ENCODE data around the gene HOXB9. TPM values are rescaled to one million over a fixed set of nuclear protein-coding genes. Genes with fewer than 3 reads are reported as not detected.
A peak's percentile ranks its signal among the peaks of the same experiment; 100 is the strongest.

The HOXB9 gene
- total and polyA plus RNA-seq, 9 of the 15 experiments (the other 6 are each of a cell fraction or from before 2014, with no cell fraction given), result 3.1 to 196 (median 77.6) TPM

- TF ChIP-seq GTF2F1 (IDR thresholded peaks at IDR 0.05; ENCODE audit: low read depth, low read length) (0 out of 2 replicates have a peak, but pooled peaks have one; percentile 20), FOXA1 (IDR thresholded peaks at IDR 0.05; ENCODE audit: borderline replicate concordance) (no peak), FOXJ2 (tag; IDR thresholded peaks at IDR 0.05) (no peak), ILK (tag; IDR thresholded peaks at IDR 0.05; ENCODE audit: borderline replicate concordance, low read depth) (no peak), RBM15 (IDR thresholded peaks at IDR 0.05; ENCODE audit: insufficient read depth, low read length) (no peak), DEAF1 (CRISPR knock-in tag; IDR thresholded peaks at IDR 0.05) (peak; percentile 14; the same call in 1 of the 2 replicates), ZBTB1 (CRISPR knock-in tag; IDR thresholded peaks at IDR 0.05; ENCODE audit: borderline replicate concordance, low read depth) (no peak), PRMT5 (CRISPR knock-in tag; IDR thresholded peaks at IDR 0.05) (no peak), RBM25 (IDR thresholded peaks at IDR 0.05; ENCODE audit: low read depth, low read length, severe bottlenecking) (peak; percentile 37), BCOR (IDR thresholded peaks at IDR 0.05) (no peak), HIVEP1 (CRISPR knock-in tag; IDR thresholded peaks at IDR 0.05) (0 out of 2 replicates have a peak, but pooled peaks have one; percentile 34), TAF1 (IDR thresholded peaks at IDR 0.05; ENCODE audit: control insufficient read depth, extremely low read depth, insufficient read depth, low read length, severe bottlenecking) (peak; percentile 44), RBFOX2 (IDR thresholded peaks at IDR 0.05; ENCODE audit: low read depth, low read length) (peak; percentile 56; the same call in 1 of the 2 replicates)
- TF ChIP-seq, protein P1, sequence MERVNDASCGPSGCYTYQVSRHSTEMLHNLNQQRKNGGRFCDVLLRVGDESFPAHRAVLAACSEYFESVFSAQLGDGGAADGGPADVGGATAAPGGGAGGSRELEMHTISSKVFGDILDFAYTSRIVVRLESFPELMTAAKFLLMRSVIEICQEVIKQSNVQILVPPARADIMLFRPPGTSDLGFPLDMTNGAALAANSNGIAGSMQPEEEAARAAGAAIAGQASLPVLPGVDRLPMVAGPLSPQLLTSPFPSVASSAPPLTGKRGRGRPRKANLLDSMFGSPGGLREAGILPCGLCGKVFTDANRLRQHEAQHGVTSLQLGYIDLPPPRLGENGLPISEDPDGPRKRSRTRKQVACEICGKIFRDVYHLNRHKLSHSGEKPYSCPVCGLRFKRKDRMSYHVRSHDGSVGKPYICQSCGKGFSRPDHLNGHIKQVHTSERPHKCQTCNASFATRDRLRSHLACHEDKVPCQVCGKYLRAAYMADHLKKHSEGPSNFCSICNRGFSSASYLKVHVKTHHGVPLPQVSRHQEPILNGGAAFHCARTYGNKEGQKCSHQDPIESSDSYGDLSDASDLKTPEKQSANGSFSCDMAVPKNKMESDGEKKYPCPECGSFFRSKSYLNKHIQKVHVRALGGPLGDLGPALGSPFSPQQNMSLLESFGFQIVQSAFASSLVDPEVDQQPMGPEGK (CRISPR knock-in tag; IDR thresholded peaks at IDR 0.05; ENCODE audit: borderline replicate concordance), result no peak
- TF ChIP-seq, protein P2, sequence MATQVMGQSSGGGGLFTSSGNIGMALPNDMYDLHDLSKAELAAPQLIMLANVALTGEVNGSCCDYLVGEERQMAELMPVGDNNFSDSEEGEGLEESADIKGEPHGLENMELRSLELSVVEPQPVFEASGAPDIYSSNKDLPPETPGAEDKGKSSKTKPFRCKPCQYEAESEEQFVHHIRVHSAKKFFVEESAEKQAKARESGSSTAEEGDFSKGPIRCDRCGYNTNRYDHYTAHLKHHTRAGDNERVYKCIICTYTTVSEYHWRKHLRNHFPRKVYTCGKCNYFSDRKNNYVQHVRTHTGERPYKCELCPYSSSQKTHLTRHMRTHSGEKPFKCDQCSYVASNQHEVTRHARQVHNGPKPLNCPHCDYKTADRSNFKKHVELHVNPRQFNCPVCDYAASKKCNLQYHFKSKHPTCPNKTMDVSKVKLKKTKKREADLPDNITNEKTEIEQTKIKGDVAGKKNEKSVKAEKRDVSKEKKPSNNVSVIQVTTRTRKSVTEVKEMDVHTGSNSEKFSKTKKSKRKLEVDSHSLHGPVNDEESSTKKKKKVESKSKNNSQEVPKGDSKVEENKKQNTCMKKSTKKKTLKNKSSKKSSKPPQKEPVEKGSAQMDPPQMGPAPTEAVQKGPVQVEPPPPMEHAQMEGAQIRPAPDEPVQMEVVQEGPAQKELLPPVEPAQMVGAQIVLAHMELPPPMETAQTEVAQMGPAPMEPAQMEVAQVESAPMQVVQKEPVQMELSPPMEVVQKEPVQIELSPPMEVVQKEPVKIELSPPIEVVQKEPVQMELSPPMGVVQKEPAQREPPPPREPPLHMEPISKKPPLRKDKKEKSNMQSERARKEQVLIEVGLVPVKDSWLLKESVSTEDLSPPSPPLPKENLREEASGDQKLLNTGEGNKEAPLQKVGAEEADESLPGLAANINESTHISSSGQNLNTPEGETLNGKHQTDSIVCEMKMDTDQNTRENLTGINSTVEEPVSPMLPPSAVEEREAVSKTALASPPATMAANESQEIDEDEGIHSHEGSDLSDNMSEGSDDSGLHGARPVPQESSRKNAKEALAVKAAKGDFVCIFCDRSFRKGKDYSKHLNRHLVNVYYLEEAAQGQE (IDR thresholded peaks at IDR 0.05; ENCODE audit: borderline replicate concordance), result peak; percentile 55
- TF ChIP-seq, protein P2 (CRISPR knock-in tag; IDR thresholded peaks at IDR 0.05; ENCODE audit: low read depth), result no peak
Measured at GRCh38 chr17:48577946-48578615, 48.1 kb downstream of the HOXB9 start, which contains the start of gene HOXB4 (continued).

All from K562 (cell line).